Upper lobe of left lung (tissue), 6 donors: ENCODE data around the gene DOK1. TPM values are rescaled to one million over a fixed set of nuclear protein-coding genes. Genes with fewer than 3 reads are reported as not detected.

ENCODE experiments used
- ATAC-seq, 2 donors: fragments of 200-7000 bp; cut with Tn5 transposase; one replicate each; pipeline ENCODE4 v1.9.1; 2022; ENCODE audit warnings: mild to moderate bottlenecking in 2 of 2, moderate library complexity in 2 of 2; ENCODE audit not compliant: low FRiP score in 2 of 2
- DNase-seq, 2 donors: peaks; one replicate each; pipeline ENCODE4 v3.0.0-alpha.2; 2019 to 2020
- H3K27ac ChIP-seq, 4 donors: fragments of 200-600 bp; sonication (generic); one replicate each; pipeline ENCODE4 v1.5.1; 2016 to 2019
- H3K27me3 ChIP-seq, 4 donors: fragments of 200-600 bp; sonication (generic); one replicate each; pipeline ENCODE4 v1.5.1; 2017 to 2019
- H3K36me3 ChIP-seq, 4 donors: fragments of 200-600 bp; sonication (generic); one replicate each; pipeline ENCODE4 v1.5.1; 2016 to 2019
- H3K4me1 ChIP-seq, 4 donors: fragments of 200-600 bp; sonication (generic); one replicate each; pipeline ENCODE4 v1.5.1; 2018 to 2019
- H3K4me3 ChIP-seq, 4 donors: fragments of 200-600 bp; sonication (generic); one replicate each; pipeline ENCODE4 v1.5.1; 2017 to 2019; ENCODE audit warnings: mild to moderate bottlenecking in 2 of 4, moderate library complexity in 1 of 4
- H3K9me3 ChIP-seq, 4 donors: fragments of 200-600 bp; sonication (generic); one replicate each; pipeline ENCODE4 v1.5.1; 2018 to 2019
- CTCF ChIP-seq, 6 experiments: fragments of 450-650 bp in 4 of 6; fragments of 200-600 bp in 2 of 6; sonication (generic) in 2 of 6; IDR thresholded peaks; one replicate each; pipeline ENCODE4 v1.5.1; 2016 to 2019; ENCODE audit warnings: antibody characterized with exemption in 6 of 6
- EP300 ChIP-seq, 4 donors: sonication (generic); formaldehyde crosslinking; IDR thresholded peaks; one replicate each; pipeline ENCODE4 v1.5.1; 2017; ENCODE audit warnings: antibody characterized with exemption in 4 of 4, control low read depth in 2 of 4
- POLR2A ChIP-seq, 4 donors: fragments of 450-650 bp; IDR thresholded peaks; one replicate each; pipeline ENCODE4 v1.5.1; 2016 to 2017; ENCODE audit warnings: antibody characterized with exemption in 4 of 4, mild to moderate bottlenecking in 2 of 4
- POLR2AphosphoS5 ChIP-seq, 2 donors: sonication (generic); formaldehyde crosslinking; IDR thresholded peaks; one replicate each; pipeline ENCODE4 v1.5.1; 2017; ENCODE audit warnings: antibody characterized with exemption in 2 of 2
- WGBS, 2 donors: methylation state at CpG; one replicate each; pipeline ENCODE4 v1.1.5; 2017 to 2018; 5-methylcytosine and 5-hydroxymethylcytosine counted together
- total RNA-seq, 6 donors: library from RNA; depleted of rRNA in 4 of 6; stranded (reverse); fragments of >200 nt in 4 of 6; gene quantifications; one replicate each; pipeline versions ENCODE4 v1.1.0 to v1.2.1, GENCODE V29; 2016 to 2021
- donor health status: DM: no; HTN: no; CAD: no; lungs with moderate emphysema.
- donor health status: DM: no; HTN: yes; CAD: no; lungs with severe emphysema.

DOK1 gene
- total RNA-seq, 6 donors from 2014 or later, result 13.7 to 49.2 (median 38.0) TPM

GRCh38 chr2:74530239-74531187, 24.0 kb upstream of the DOK1 start:
- H3K36me3 ChIP-seq, result peaks cover 16 to 45% (median 29%) of the 10 kb centered on the region in 4 donors
- peak overlapping the region; percentile 90 to 95 (median 94) for H3K27ac ChIP-seq
- ATAC-seq, result peak; percentile 34 to 61
- no peaks in the 10 kb centered on the region for H3K9me3 ChIP-seq
- H3K4me3 ChIP-seq, result peak overlapping the region; percentile 54 to 94 (median 82)
- 3 to 4% methylated on average over 26 to 47 of the region's 54 CpGs for WGBS, 2 donors
- peaks cover 22 to 35% (median 26%) of the 10 kb centered on the region in 4 donors for H3K4me1 ChIP-seq
- H3K27me3 ChIP-seq, result no peaks in the 10 kb centered on the region
- TF ChIP-seq POLR2AphosphoS5 (IDR thresholded peaks at IDR 0.05) (peak in 1 of 2 donors; percentile 11), POLR2A (IDR thresholded peaks at IDR 0.05) (peak in 1 of 4 donors; percentile 12), CTCF (IDR thresholded peaks at IDR 0.05) (no peak)
- peak; percentile 44 to 91 for DNase-seq

- Histone ChIP-seq H3K27ac (no peak overlapping the region), H3K27me3 (no peaks in the 10 kb centered on the region), H3K36me3 (peaks cover 9 to 34% (median 18%) of the 10 kb centered on the region in 4 donors), H3K4me3 (no peak overlapping the region), H3K4me1 (peaks cover 22 to 35% (median 26%) of the 10 kb centered on the region in 4 donors), H3K9me3 (no peaks in the 10 kb centered on the region)
- ATAC-seq (no peak), DNase-seq (no peak)
- TF ChIP-seq POLR2AphosphoS5 (IDR thresholded peaks at IDR 0.05) (no peak), EP300 (IDR thresholded peaks at IDR 0.05) (no peak), POLR2A (IDR thresholded peaks at IDR 0.05) (no peak), CTCF (IDR thresholded peaks at IDR 0.05) (no peak)
- WGBS, 2 donors, result 82% methylated on average over 7 of the region's 7 CpGs
These were observed 22.9 kb upstream of the DOK1 start for GRCh38 chr2:74531666-74532065.

- Histone ChIP-seq H3K36me3 (peaks cover 4 to 28% (median 13%) of the 10 kb centered on the region in 4 donors), H3K27ac (no peak overlapping the region), H3K27me3 (no peaks in the 10 kb centered on the region), H3K9me3 (no peaks in the 10 kb centered on the region), H3K4me1 (peaks cover 22 to 35% (median 26%) of the 10 kb centered on the region in 4 donors), H3K4me3 (no peak overlapping the region)
- no peak for ATAC-seq
- no peak for TF ChIP-seq POLR2A (IDR thresholded peaks at IDR 0.05)
- TF ChIP-seq POLR2AphosphoS5 (IDR thresholded peaks at IDR 0.05), result no peak
- peak in 2 of 6 experiments; percentile 25 to 26 for TF ChIP-seq CTCF (IDR thresholded peaks at IDR 0.05)
- no peak for DNase-seq
These were observed 22.3 kb upstream of the DOK1 start for GRCh38 chr2:74532222-74532621.

- Histone ChIP-seq H3K27me3 (no peaks in the 10 kb centered on the region), H3K4me1 (peaks cover 16 to 25% (median 18%) of the 10 kb centered on the region in 4 donors), H3K27ac (no peak overlapping the region), H3K4me3 (no peak overlapping the region), H3K9me3 (no peaks in the 10 kb centered on the region), H3K36me3 (peaks cover 0 to 19% (median 6%) of the 10 kb centered on the region in 4 donors)
- DNase-seq, result no peak
- TF ChIP-seq EP300 (IDR thresholded peaks at IDR 0.05) (no peak), POLR2A (IDR thresholded peaks at IDR 0.05) (no peak), CTCF (IDR thresholded peaks at IDR 0.05) (no peak), POLR2AphosphoS5 (IDR thresholded peaks at IDR 0.05) (no peak)
- WGBS, 2 donors, result 86 to 92% methylated on average over 4 of the region's 4 CpGs
- no peak for ATAC-seq
These were observed 21.1 kb upstream of the DOK1 start for GRCh38 chr2:74533464-74533863.
